ENCODE results near the gene CEP131. TPM values are rescaled to one million over a fixed set of nuclear protein-coding genes. Genes with fewer than 3 reads are reported as not detected.

Gene CEP131
- total RNA-seq: 2.1 TPM

- DNase-seq (ENCODE audit: low spot score) (peak; percentile 99), ATAC-seq (peak; percentile 93)
Measured at GRCh38 chr17:81222906-81223761, at the start of gene CEP131. TSS of gene CEP131 (minus strand) at chr17:81222965. CDS start at chr17:81220056, 2,909 bp downstream.

- DNase-seq (ENCODE audit: low spot score) (no peak), ATAC-seq (no peak)
Measured at GRCh38 chr17:81271226-81271625, 48.5 kb upstream of the CEP131 start.

- ATAC-seq (no peak), DNase-seq (ENCODE audit: low spot score) (no peak)
Measured at GRCh38 chr17:81270279-81270678, 47.5 kb upstream of the CEP131 start.

- ATAC-seq (no peak), DNase-seq (ENCODE audit: low spot score) (no peak)
Measured at GRCh38 chr17:81267390-81268067, 44.8 kb upstream of the CEP131 start.

- DNase-seq (ENCODE audit: low spot score): no peak
- ATAC-seq: no peak
Measured at GRCh38 chr17:81265576-81265975, 42.8 kb upstream of the CEP131 start.

- DNase-seq (ENCODE audit: low spot score) (no peak), ATAC-seq (no peak)
Measured at GRCh38 chr17:81264640-81265039, 41.9 kb upstream of the CEP131 start.

- DNase-seq (ENCODE audit: low spot score) (no peak), ATAC-seq (no peak)
Measured at GRCh38 chr17:81263371-81264181, 40.8 kb upstream of the CEP131 start.

- no peak for DNase-seq (ENCODE audit: low spot score)
- ATAC-seq: no peak
Measured at GRCh38 chr17:81261582-81262336, 39.0 kb upstream of the CEP131 start.

GRCh38 chr17:81261096-81261495 is 38.3 kb upstream of the CEP131 start:
- ATAC-seq (no peak), DNase-seq (ENCODE audit: low spot score) (no peak)

- DNase-seq (ENCODE audit: low spot score) (no peak), ATAC-seq (peak; percentile 24)
Measured at GRCh38 chr17:81260641-81261040, 37.9 kb upstream of the CEP131 start.

- ATAC-seq (no peak), DNase-seq (ENCODE audit: low spot score) (no peak)
Measured at GRCh38 chr17:81260171-81260570, 37.4 kb upstream of the CEP131 start.

GRCh38 chr17:81259058-81259605 is 36.4 kb upstream of the CEP131 start:
- ATAC-seq (no peak), DNase-seq (ENCODE audit: low spot score) (no peak)

- DNase-seq (ENCODE audit: low spot score): no peak
- no peak for ATAC-seq
Measured at GRCh38 chr17:81258292-81258691, 35.5 kb upstream of the CEP131 start.

- ATAC-seq (no peak), DNase-seq (ENCODE audit: low spot score) (no peak)
Measured at GRCh38 chr17:81257533-81257932, 34.8 kb upstream of the CEP131 start.

- no peak for ATAC-seq
- no peak for DNase-seq (ENCODE audit: low spot score)
Measured at GRCh38 chr17:81256616-81257015, 33.9 kb upstream of the CEP131 start.

GRCh38 chr17:81254955-81255717 is 32.4 kb upstream of the CEP131 start:
- DNase-seq (ENCODE audit: low spot score): peak; percentile 84
- ATAC-seq: peak; percentile 79

- ATAC-seq (peak; percentile 48), DNase-seq (ENCODE audit: low spot score) (no peak)
Measured at GRCh38 chr17:81253358-81254131, 30.8 kb upstream of the CEP131 start.

- no peak for ATAC-seq
- no peak for DNase-seq (ENCODE audit: low spot score)
Measured at GRCh38 chr17:81252987-81253329, 30.2 kb upstream of the CEP131 start.
